ENCODE results near the gene CHI3L2. TPM values are rescaled to one million over a fixed set of nuclear protein-coding genes. Genes with fewer than 3 reads are reported as not detected.
A peak's percentile ranks its signal among the peaks of the same experiment; 100 is the strongest.

CHI3L2 gene
- total RNA-seq, 2 donors from 2014 or later: 13.8 to 25.0 TPM

DNA sequence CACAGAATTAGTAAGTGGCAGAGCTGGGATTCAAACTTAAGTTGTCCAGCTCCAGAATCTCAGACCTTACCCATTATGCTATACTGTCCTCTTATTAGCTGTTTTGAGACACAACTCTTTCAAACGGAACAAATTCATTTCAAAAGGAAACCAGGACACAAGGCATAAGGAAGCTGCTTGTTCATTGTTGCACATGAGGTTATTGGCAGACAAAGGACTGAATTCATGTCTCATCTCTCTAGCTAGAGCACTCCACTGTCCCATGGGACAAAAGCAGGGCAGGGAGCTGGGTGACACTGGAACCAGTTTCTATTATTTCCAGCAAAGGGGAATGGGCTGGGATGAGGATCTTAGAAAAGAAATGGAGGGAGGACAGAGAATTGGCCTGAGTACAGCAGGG lies 26.4 kb downstream of the CHI3L2 start:
- no peaks in the 10 kb centered on the region for H3K9me3 Mint-ChIP-seq
- no peak overlapping the region for H3K27ac Mint-ChIP-seq
- DNase-seq (ENCODE audit: low spot score in 2 of 2) (no peak), ATAC-seq (no peak)
- H3K36me3 Mint-ChIP-seq: no peaks in the 10 kb centered on the region

DNA sequence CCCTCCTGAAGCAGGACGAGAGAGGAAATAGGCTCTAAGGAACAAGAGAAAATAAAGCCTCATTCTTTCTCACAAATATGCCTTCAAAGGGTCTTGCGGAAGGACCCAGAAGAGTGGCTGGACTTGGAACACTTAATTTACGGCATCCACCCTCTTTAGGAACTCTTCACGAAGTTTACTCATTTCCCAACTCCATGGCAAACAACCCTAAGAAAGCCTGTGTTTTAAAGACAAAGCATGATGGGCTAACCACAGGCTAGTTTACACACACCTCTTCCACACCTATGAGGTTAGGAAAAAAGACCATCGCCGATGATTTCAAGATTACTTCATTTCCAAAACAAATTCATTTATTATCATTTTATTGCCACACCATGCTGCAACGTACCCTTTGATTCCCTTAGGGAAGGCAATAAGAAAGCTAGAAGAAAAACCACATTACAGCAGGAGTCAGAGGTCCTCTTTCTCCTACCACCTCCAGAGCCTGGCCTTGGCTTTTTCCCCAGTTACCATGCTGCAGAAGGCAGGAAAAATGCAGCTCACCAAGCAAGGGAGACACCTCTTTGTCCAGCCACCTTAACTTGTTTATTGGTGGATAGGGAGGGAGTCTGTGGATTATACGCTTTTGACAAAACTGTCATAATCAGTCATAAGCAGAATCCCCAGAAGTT lies 29.6 kb downstream of the CHI3L2 start:
- DNase-seq (ENCODE audit: low spot score in 2 of 2) (no peak), ATAC-seq (no peak)
- Mint-ChIP-seq H3K9me3 (no peaks in the 10 kb centered on the region), H3K36me3 (no peaks in the 10 kb centered on the region), H3K27ac (no peak overlapping the region)

DNA sequence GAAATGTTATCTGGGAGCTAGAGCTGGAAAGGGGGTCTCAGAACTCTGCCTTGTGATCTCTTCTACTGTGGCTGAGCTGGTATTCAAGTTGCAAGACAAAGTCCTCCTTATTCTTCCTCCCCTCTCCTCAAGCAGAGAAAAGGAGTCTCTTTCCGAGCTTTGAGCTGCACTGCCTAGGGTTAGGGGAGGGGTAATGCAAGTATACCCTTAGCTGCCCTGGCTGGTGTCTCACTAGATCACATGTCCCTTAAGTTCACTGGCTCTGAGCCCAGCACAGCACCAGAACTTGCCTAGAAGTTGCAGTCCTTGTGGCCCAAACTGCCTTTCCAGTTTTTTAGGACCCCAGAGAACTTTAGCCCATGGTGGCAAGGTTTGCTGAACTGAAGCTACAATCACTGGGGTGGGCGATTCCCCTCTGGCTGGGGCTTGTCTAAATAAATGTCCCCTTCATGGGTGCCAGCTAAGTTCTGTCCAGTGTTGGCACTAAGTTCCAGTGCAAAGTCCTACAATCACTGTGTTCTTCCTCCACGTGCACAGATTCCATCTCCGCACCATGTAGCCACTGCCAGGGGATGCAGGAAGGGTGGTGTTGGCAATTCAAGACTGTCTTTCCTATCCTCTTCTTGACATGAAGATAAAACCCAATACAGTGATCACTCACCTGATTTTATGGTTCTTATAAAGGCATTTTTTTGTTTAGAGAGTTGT lies 40.4 kb downstream of the CHI3L2 start:
- no peak for ATAC-seq
- H3K9me3 Mint-ChIP-seq: peaks cover 13 to 19% of the 10 kb centered on the region in 2 donors

DNA sequence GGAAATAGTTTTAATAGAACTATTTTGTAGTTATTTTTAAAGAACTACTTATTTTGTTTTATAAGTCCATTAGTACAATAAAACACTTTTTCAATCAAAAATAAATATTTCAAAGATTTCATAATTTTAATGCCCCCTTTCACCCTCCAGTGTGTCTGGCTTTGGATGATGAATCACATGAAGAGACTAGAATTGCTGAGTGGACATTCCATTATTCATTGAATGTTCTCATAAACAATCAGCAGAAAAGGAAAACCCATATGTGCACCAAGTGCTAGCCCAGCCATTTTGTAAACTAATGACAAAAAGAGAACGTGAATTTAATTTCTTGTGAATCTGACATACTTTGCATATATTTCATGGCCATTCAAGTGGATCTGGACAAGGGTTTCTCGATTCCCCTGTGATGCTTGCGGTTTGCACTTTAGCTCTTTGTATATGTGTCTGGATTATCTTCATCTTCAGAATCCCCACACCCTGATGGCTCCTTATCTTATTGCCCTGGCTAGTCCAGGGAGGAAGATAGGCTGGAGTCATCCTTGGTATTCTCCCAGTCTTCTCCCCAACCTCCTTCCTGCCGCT lies 42.4 kb downstream of the CHI3L2 start:
- DNase-seq (ENCODE audit: low spot score in 2 of 2): no peak
- no peak overlapping the region for H3K27ac Mint-ChIP-seq
- H3K9me3 Mint-ChIP-seq: peaks cover 13 to 14% of the 10 kb centered on the region in 2 donors
- H3K36me3 Mint-ChIP-seq: peaks cover 14 to 19% of the 10 kb centered on the region in 2 donors
- ATAC-seq: no peak

More for the DNA sequence above, 40.4 kb downstream of the CHI3L2 start:
- DNase-seq (ENCODE audit: low spot score in 2 of 2): no peak
- Mint-ChIP-seq H3K36me3 (peaks cover 14 to 19% of the 10 kb centered on the region in 2 donors), H3K27ac (no peak overlapping the region)

DNA sequence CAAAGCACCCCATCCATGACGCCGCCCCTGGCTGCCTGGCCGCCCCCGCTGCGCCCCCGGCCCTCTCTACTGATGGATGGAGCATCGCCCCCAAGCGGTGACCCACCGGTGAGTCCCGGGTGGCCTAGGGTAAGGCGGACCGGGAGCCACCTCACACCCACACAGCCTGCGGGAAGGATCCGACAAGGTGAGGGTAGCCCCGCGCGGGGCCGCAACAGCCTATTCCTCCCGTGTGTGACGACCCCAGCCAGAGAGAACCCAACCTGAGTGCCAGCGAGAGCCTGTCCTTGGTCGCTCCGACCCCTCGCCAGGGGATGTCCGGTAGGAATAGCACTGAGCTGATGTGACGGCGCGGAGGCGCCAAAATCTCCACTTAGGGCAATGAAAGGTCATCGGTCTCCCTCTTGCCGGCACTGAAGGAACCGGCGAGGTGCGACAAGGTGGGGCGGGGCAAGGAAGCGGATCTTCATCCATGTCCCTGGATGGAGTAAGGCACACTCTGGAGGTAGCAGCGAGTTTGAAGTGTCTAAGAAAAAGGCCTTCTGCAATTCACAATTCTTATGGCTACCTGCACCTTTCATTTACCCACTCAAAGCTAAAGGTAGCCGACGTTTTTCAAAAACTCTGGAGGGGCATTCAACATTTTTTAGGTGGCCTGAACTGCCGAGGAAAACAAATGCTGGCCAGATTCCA lies 43.4 kb downstream of the CHI3L2 start:
- no peak overlapping the region for H3K27ac Mint-ChIP-seq
- peaks cover 10 to 11% of the 10 kb centered on the region in 2 donors for H3K9me3 Mint-ChIP-seq
- ATAC-seq (no peak), DNase-seq (ENCODE audit: low spot score in 2 of 2) (no peak)
- H3K36me3 Mint-ChIP-seq: peaks cover 10 to 15% of the 10 kb centered on the region in 2 donors

DNA sequence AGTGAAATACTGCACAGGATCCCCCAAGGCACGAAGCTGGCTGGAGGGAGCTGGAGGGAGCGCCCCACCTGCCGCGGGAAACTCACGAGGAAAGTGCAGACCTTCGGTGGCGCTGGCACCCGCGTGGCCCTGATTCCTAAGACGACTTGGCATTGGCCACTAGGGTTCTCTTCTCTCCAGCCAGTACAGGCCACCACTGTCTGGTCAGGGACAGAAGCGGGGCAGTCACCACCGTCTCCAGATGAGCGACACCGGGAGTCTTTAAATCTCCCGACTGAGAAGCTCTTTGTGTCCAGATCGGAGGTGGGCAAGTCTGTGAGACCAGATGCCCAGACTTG lies 43.9 kb downstream of the CHI3L2 start:
- DNase-seq (ENCODE audit: low spot score in 2 of 2) (no peak), ATAC-seq (no peak)
- Mint-ChIP-seq H3K27ac (no peak overlapping the region), H3K9me3 (peaks cover 5 to 8% of the 10 kb centered on the region in 2 donors), H3K36me3 (peaks cover 7 to 10% of the 10 kb centered on the region in 2 donors)

DNA sequence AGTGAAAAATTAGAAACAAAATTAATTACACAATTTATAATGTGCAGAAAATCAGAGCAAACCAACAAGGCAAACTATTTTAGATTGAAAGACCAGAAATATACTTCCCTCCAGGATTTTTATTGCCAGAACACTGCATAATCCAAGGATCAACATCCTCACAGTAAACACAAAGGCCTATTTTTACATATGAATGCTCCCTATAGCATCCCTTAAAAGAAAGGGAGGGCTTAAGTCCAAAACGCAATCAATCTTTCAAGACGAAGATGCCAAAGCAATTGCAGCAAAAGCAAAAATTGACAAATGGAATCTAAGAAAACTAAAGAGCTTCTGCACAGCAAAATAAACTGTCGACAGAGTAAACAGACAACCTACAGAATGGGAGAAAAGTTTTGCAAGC lies 44.6 kb downstream of the CHI3L2 start:
- Mint-ChIP-seq H3K27ac (no peak overlapping the region), H3K9me3 (peaks cover 0 to 9% of the 10 kb centered on the region in 2 donors), H3K36me3 (peaks cover 4 to 10% of the 10 kb centered on the region in 2 donors)
- DNase-seq (ENCODE audit: low spot score in 2 of 2): no peak
- ATAC-seq: no peak

DNA sequence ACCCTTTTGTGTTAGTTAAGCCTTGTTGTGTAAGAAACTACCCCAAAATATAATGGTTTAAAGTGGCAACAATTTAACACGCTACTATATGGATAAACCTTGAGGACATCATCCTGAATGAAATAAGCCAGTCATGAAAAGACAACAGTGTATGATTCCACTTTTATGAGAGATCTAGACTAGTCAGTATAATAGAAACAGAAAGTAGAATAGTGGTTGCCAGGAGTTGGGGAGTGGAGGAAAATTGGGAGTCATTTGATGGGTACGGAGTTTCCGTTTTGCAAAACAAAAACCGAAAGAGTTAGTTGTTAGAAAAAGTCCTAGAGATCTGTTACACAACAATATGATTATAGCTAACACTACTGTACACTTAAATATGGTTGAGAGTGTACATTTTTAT lies 47.1 kb downstream of the CHI3L2 start:
- no peak overlapping the region for H3K27ac Mint-ChIP-seq
- peaks cover 0 to 16% of the 10 kb centered on the region in 2 donors for H3K9me3 Mint-ChIP-seq
- peaks cover 0 to 19% of the 10 kb centered on the region in 2 donors for H3K36me3 Mint-ChIP-seq
- no peak for DNase-seq (ENCODE audit: low spot score in 2 of 2)
- ATAC-seq: peak; percentile 75 to 90

DNA sequence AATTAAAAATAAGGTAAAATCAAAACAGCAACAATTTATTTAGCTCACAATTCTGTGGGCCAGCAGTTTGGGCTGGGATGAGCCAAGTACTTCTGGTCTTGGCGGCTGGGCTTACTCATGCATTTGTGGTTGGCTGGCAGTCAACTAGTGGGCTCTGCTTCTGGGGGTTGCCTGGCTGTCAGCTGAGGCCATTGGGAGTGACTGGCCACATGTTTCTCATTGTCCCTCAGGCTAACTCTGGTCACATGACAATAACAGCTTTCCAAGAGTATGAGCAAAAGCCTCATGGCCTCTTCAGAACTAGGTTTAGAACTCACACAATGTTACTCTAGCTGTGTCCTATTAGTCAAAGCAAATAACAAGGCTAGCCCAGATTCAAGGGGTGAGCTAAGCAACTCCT lies 47.6 kb downstream of the CHI3L2 start:
- peak; percentile 73 to 81 for ATAC-seq
- DNase-seq (ENCODE audit: low spot score in 2 of 2): peak; percentile 26 to 60
- peaks cover 0 to 19% of the 10 kb centered on the region in 2 donors for H3K36me3 Mint-ChIP-seq
- H3K27ac Mint-ChIP-seq: no peak overlapping the region
- peaks cover 0 to 16% of the 10 kb centered on the region in 2 donors for H3K9me3 Mint-ChIP-seq

DNA sequence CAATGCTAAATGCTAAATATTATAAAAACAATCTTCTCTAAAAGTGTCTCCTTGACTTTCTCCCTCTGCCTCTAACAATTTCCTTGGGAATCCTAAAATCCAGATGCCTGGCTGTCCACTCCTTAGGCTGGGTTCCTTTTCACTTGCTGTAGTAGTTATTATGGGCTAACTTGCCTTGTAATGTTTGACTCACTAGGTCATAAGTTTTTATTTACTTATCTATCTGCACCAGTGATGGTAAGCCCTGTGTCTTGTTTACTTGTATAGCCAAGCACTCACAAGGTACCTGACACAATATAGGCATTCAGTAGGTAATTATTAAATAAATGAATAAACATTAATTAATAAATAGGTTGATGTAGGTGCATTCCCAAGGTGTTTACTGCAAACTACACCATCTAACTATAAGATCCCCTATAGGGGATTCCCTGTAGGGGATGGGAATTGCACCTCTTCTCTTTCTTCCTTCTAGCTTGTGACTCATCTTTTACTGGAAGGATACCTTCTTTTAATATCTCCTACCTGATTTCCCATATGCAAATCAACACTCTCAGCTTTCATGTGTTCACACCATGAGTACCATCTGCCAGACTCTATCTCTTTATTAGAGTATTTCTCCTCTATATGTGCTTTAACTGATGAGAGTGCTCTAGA lies 48.4 kb downstream of the CHI3L2 start:
- peaks cover 0 to 16% of the 10 kb centered on the region in 2 donors for H3K9me3 Mint-ChIP-seq
- peaks cover 0 to 19% of the 10 kb centered on the region in 2 donors for H3K36me3 Mint-ChIP-seq
- no peak for DNase-seq (ENCODE audit: low spot score in 2 of 2)
- no peak overlapping the region for H3K27ac Mint-ChIP-seq
- peak in 1 of 2 donors; percentile 33 for ATAC-seq

DNA sequence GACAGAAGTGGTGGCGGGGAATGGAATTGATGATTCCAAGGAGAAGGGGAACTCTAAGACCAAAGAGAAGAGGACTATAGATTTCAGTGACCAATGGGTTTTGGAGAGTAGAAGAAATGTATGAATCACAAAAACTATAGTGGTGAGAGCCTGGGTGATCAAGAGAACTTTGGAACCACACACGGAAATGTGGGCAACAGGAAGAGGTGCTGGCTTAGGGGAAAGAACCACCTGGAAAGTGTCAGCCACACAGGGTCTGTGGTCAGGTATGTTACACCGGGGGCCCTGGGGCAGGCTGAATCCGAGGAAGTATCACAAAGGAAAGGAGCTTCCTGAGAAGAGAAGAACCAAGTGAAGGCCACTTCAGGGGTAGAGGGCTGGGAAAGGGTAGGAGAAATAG lies 51.6 kb downstream of the CHI3L2 start:
- H3K9me3 Mint-ChIP-seq: peaks cover 0 to 16% of the 10 kb centered on the region in 2 donors
- H3K27ac Mint-ChIP-seq: peak overlapping the region in 1 of 2 donors; percentile 31
- ATAC-seq (peak in 1 of 2 donors; percentile 46), DNase-seq (ENCODE audit: low spot score in 2 of 2) (no peak)
- peaks cover 0 to 19% of the 10 kb centered on the region in 2 donors for H3K36me3 Mint-ChIP-seq

DNA sequence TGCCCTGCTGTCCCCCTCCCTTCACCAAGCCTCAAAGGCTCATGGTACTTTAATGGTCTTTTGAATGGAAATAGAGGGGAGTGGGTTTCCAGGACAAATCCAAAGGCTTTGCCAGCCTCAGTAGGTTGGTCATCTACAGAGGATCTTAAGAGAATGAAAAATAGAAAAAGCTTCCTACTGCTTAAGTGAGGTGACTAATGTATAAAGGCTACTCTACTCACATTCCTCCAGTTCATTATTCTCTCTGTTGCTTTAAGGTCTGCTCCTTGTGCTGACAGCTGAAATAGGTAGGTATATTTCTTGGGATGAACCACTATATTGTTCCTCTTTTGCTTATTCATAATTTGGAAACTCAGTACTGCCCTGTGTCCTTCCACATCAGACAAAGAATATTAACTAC lies 52.8 kb downstream of the CHI3L2 start:
- H3K36me3 Mint-ChIP-seq: peaks cover 0 to 19% of the 10 kb centered on the region in 2 donors
- DNase-seq (ENCODE audit: low spot score in 2 of 2) (no peak), ATAC-seq (no peak)
- H3K27ac Mint-ChIP-seq: no peak overlapping the region
- H3K9me3 Mint-ChIP-seq: peaks cover 0 to 16% of the 10 kb centered on the region in 2 donors

DNA sequence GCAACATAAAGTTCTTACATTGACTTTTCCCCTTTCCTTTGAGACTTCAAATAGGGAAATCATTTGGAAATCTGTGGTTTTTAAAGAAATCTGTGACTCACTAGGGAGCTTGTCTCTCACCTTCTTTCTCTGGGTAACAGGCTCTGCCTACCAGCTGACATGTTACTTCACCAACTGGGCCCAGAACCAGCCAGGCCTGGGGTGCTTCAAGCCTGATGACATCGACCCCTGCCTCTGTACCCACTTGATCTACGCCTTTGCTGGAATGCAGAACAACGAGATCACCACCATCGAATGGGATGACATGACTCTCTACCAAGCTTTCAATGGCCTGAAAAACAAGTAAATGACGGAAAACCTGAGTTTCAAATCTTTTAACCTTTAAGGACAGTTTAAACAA lies 53.9 kb downstream of the CHI3L2 start:
- DNase-seq (ENCODE audit: low spot score in 2 of 2) (no peak), ATAC-seq (no peak)
- Mint-ChIP-seq H3K36me3 (peaks cover 0 to 19% of the 10 kb centered on the region in 2 donors), H3K27ac (no peak overlapping the region), H3K9me3 (peaks cover 0 to 13% of the 10 kb centered on the region in 2 donors)

DNA sequence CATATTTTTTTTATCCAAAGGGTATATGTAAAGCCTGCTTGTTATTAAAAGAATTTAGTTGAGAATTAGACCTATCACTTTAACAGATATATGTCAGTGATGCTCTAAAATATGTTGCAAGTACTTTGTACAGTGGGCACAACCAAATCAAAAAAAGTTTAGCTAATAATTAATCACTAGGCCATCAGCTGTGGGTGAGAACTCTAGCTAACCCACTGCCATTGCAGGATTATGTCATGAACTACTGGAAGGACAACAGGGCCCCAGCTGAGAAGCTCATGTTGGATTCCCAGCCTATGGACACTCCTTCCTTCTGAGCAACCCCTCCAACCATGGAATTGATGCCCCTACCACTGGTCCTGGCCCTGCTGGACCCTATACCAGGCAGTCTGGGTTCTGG lies 56.3 kb downstream of the CHI3L2 start:
- no peak overlapping the region for H3K27ac Mint-ChIP-seq
- peaks cover 0 to 5% of the 10 kb centered on the region in 2 donors for H3K9me3 Mint-ChIP-seq
- DNase-seq (ENCODE audit: low spot score in 2 of 2) (no peak), ATAC-seq (no peak)
- H3K36me3 Mint-ChIP-seq: peaks cover 0 to 8% of the 10 kb centered on the region in 2 donors

DNA sequence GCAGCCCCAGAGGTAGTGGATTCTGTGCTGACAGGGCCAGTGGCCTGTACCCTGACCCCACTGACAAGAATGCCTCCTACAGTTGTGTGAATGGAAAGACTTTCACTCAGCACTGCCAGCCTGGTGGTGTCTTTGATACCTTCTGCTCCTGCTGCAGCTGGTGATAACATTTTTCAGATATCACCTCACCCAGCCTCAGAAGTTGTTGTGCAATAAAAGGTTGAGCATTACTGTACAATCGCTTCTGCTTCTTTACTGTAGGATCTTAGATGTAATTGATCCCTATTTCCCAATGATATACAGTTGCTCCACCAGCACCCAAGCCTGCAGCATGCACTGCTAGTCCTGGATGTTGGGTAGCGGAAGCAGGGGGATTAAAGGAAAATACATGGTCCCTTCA lies 58.4 kb downstream of the CHI3L2 start:
- ATAC-seq (no peak), DNase-seq (ENCODE audit: low spot score in 2 of 2) (no peak)
- Mint-ChIP-seq H3K9me3 (no peaks in the 10 kb centered on the region), H3K27ac (no peak overlapping the region), H3K36me3 (no peaks in the 10 kb centered on the region)

DNA sequence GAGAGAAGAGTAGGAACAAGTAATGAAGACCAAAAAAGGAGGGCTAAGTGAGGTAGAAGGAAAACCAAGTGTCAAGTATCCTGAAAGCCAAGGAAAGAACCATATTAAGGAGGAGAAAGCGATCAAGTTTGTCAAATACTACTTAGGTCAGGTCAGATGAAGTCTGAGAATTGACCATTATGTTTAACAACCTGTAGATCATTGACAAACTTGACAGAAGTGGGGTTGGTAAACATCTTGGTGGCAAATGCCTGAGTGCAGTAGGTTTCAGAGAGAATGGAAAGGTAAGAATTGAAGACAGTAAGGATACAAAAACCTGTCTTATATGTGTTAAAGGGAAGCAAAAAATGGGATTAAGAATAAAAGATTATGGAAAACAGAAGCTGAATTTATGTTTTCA lies 59.4 kb downstream of the CHI3L2 start:
- no peak for ATAC-seq
- no peaks in the 10 kb centered on the region for H3K36me3 Mint-ChIP-seq
- no peak overlapping the region for H3K27ac Mint-ChIP-seq
- no peaks in the 10 kb centered on the region for H3K9me3 Mint-ChIP-seq
- DNase-seq (ENCODE audit: low spot score in 2 of 2): no peak
